Stimulated activated CD4-positive, alpha-beta T cell treated with anti-CD3 and anti-CD28 coated beads, TNF-alpha, amount 100 ng/mL, for 1 hour (primary cell): ENCODE measurements around the gene MMP11.

ENCODE experiments used
- DNase-seq, 3 donors: peaks; one replicate each; pipeline ENCODE4 v3.0.0-alpha.2; 2020; ENCODE audit warnings: low read depth in 3 of 3, low spot score in 1 of 3

MMP11 gene

GRCh38 chr22:23760056-23760455 is 12.6 kb upstream of the MMP11 start:
- no peak for DNase-seq

DNA sequence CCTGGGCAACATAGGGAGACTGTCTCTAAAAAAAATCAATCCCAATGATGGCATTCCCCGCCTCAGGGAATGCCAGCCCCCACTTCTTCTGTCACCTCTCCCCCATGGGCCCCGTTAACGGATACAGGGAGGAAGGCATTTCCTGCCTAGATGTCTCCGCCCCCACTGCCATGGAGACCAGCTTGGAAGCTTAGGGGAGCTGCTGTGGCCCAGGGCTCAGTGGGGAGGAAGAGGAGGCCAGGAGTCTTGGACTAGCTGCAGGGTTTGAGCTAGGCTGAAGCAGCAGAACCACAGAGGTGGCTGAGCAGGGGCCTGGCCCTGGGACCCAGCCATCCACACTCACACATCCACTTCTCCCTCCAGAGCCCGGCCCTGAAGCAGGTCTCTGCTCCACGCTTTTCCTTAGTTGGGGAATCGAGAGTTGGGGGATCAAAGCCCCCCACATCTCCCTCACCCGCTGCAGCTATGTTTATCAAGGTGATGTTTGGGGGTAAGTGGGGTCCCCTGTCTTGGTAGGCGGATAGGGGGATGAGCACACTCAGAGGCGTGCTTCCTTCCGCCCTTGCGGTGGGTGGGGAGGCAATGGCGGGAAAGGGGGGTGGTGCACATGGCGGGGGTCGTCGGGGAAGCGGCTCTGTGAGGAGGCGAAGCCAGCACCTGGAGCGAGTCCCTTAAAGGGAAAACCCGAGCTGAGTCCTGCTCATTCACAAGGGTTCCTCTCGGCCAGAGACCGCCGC is 9.6 kb upstream of the MMP11 start, which contains the start of gene C22orf15:
TSS of gene C22orf15 (plus strand) at position 149 of the 737 bp plus-strand sequence. CDS start at position 466, 317 bp downstream.
- no peak for DNase-seq

- peak in 1 of 3 donors; percentile 51 for DNase-seq
These were observed 9.1 kb upstream of the MMP11 start for GRCh38 chr22:23763579-23763945.

GRCh38 chr22:23763954-23764353 is 8.7 kb upstream of the MMP11 start:
- DNase-seq = no peak

DNA sequence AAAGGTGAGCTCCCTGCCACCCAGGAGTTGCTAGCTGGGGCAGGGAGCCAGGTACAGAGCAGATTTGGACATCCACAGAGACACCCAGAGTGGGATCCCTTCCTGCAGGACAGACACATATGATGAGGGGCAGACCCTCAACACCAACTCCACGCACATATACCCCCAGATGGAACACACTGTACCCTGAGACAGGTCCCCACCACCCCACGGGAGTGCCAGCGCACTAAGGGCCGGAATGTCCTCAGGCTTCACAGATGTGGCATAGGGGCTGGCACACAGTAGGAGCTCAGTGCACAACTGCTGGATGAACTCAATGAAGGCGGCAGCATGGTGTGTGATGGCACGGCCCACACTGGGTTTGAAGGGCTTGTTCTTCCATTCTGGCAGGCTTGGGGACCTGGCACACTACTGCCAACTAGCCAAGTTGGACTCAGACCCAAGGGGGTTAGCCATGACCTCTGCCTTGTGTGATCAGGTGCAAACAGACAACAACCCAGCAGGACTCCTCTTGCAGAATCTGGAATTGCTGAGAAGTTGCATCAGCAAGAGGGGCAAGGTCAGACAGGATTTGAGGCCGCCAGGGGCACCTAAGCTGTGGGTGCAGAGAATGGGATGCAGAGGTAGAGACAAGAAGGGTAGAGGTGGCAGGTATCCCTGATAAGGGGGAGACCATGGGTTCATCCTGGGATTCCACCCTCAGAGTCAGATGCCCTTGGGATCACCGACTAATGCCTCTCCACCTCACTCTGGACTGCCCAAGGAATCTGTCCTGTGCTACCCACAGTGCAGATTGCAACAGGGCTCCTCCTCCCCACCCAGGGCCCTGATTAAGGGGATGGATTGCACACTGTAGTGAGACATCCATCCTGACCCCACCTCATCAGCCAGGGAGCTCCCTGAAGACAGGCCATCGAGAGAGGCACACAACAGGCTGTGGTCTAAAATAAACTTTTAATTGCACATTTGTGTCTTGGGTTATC is 7.5 kb upstream of the MMP11 start:
- DNase-seq = no peak

GRCh38 chr22:23767303-23767672 is 5.4 kb upstream of the MMP11 start:
- no peak for DNase-seq

GRCh38 chr22:23767673-23768548 is 4.7 kb upstream of the MMP11 start, which contains the start of gene CHCHD10:
CHCHD10 (minus strand) TSS chr22:23767972; CDS start chr22:23767874, 98 bp downstream.
- DNase-seq = peak in 2 of 3 donors; percentile 50 to 70

DNA sequence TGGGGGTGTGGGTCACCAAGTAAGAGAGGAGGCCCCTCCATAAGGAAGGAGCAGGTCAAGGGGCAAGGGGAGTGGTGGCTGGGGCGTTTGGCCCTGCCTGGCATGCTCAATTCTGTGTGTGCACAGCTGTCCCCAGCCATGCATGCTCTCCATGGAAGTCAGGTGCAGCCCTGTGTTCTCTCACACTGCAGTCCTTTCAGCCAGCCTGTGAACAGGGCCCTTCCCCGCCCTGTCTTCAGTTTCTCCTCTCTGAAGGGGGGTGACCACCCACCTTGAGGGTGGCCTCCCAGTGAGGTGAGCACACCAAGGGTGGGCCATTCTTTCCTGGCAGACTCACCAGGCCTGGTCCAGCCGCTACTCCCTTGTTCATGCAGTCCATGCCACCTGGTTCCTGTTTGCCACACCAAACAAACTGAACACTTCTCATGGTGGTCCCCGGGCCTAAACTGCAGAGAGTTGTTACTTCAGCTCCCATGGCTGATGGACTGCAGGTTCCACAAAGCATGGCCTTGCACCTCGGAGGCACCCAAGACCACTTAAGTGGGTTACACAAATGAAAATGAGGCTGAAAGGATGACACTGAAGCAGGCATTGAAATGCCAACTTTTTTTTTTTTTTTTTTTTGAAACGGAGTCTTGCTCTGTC is 3.2 kb upstream of the MMP11 start:
- DNase-seq = no peak

- DNase-seq = no peak
These were observed 367 bp upstream of the MMP11 start for GRCh38 chr22:23772315-23772648.

DNA sequence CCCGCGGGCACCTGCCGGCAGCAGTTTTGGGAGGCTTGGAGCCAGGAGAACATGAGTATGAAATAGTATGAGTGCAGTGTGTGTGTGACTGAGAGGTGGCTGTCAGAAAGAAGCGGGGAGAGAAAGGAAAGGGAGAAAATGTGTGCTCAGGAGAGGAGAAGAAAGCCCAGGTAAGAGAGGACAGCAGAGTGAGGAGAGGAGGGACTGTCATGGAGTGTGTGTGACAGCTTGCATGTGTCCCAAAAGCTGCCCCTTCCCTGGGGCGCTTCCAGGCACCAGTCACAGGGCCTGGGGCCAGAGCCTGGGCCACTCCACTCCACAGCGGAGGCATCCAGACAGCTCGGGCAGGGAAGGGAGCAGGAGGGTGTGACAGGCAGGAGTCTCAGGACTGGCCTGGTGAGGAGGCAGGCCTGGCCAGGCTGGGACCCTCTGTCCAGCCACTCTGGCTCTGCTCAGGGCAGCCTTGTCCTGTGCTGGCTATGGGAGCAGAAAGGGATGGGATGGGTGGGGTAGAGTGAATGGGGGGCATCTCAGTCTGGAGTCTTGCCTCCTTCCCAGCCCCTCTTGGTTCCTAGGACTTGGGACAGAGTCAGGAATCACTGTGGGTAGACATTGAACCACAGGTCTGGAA is 949 bp downstream of the MMP11 start:
- DNase-seq = no peak

- no peak for DNase-seq
These were observed 1.7 kb downstream of the MMP11 start for GRCh38 chr22:23774114-23774921.

DNA sequence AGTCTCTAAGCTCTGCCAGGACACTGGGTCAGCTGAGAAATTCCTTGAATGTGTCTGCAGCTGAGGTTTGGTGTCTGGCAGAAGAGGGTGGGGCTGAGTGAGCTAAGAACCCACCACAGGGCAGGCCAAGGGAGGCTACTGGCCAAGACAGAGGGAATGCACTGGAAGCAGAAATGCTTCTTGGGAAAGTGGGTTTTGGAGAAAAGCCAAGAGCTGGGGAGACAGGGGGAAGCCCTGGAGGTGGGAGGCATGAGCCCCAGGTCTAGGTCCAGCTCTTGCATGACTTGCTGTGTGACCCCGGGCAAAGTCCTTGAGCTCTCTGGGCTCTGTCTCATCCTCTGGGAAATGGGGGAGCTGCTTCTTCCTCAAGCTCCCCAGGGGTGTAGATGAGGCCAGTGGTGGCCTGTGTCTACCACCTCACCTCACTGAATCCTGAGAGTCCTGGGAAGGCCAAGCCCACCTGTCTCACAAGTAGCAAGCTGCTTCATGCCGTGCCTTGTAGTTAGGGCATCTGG is 2.3 kb downstream of the MMP11 start:
- no peak for DNase-seq

- DNase-seq = no peak
These were observed 3.2 kb downstream of the MMP11 start for GRCh38 chr22:23775779-23776375.

GRCh38 chr22:23777776-23778576 is 5.3 kb downstream of the MMP11 start:
- DNase-seq = no peak

- no peak for DNase-seq
These were observed 5.9 kb downstream of the MMP11 start for GRCh38 chr22:23778577-23778900.

DNA sequence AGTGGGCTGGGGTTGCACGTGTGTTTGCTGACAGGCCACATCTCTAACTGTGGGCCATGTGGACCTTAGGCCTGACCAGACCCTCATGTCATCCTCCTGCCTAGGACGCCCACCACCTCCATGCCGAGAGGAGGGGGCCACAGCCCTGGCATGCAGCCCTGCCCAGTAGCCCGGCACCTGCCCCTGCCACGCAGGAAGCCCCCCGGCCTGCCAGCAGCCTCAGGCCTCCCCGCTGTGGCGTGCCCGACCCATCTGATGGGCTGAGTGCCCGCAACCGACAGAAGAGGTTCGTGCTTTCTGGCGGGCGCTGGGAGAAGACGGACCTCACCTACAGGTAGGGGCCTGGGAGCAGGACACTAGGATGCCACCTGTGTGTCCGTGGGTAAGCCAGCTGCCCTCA is 6.4 kb downstream of the MMP11 start:
- no peak for DNase-seq

DNA sequence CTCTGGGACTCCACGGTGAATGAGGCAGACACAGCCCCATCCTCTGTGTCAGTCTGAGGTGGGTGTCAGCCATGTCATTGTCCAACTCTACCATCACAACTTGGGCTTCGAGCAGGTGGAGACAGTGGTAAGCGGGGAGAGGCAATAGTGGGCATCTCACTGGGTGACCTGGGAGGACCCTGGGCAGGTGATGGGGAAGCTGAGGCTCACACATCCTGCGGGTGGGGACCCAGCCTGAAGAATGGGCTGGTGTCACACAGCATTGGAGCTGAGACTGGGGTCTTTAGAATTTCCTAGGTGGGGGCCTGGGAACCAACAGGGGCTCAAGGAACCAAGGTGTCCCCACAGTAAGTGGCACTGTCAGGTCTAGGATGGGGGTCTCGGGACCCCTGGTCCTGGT is 7.1 kb downstream of the MMP11 start:
- no peak for DNase-seq

DNA sequence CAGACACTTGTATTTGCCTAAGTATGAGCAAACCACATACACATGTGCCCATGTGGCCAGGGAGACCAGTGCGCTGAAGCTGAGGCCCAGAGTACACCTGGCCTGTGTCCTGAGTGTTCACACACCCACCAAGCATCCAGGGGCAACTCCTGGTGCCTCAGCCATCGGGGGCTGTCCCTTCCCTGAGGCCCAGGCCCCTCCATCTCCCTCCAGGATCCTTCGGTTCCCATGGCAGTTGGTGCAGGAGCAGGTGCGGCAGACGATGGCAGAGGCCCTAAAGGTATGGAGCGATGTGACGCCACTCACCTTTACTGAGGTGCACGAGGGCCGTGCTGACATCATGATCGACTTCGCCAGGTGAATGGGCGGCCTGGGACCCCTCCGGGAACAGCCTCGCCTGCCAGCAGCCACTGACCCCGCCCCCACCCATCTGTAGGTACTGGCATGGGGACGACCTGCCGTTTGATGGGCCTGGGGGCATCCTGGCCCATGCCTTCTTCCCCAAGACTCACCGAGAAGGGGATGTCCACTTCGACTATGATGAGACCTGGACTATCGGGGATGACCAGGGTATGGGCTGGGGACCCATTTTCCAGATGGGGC is 7.6 kb downstream of the MMP11 start:
- DNase-seq = no peak
